ENCODE data around the gene LILRB5. TPM values are rescaled to one million over a fixed set of nuclear protein-coding genes. Genes with fewer than 3 reads are reported as not detected.

LILRB5 gene
- total RNA-seq, 1 experiment from 2014 or later, result not detected

DNA sequence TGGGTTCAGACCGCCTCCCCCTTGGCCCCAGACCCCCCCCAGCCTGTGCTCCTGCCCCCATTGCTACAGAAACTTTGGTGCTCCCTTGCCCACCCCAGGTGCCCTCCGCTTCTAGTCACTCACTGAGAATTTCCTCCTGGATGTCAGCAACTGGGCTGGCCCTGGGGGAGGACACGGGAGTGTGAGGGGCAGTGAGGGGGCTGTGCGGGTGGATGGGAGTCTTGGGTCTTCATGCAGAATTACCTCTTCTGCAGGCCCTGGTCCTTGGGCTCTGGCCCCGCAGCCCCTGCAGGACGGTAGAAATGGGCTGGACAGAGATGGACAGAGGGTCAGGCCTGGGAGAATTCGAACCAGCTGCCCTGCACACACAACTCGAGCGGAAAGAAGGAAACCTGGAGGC, 4.8 kb downstream of the LILRB5 start:
- peaks cover 8% of the 10 kb centered on the region for H3K27me3 ChIP-seq (ENCODE audit: insufficient read depth, low read length)
- POLR2A ChIA-PET, result no interaction called here

DNA sequence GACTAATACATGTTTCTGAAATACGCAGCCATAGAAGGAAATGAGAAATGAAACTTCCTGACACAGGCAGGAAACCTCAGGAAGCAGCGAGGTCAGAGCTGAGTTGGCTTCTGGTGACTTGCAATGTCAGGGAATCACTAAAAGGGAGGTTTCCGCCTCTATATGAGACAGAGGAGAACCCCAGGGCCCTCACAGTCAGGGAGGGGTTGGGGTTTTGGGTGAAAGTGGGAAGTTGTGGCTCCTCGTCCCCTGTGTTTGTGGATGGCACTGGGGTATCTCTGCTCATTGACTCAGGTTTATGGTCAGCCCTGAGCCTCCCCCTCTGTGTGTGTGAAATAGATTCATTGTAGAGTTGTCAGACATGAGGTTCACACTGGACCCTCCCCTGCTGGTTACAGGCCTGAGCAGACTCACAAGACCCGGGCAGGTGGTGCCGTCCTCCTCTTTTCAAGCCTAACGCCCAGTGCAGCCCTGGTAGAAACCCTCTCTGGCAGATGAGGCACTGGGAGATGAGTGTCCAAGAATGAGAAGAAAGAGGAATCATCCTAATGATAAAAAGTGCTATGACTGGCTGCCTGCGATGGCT, 9.0 kb downstream of the LILRB5 start:
- Histone ChIP-seq H3K9ac (ENCODE audit: low read length) (no peak overlapping the region), H3K9me2 (ENCODE audit: insufficient read depth) (no peaks in the 10 kb centered on the region), H3K79me2 (ENCODE audit: insufficient read depth, low read length) (no peaks in the 10 kb centered on the region), H3K4me2 (ENCODE audit: low read length) (no peak overlapping the region), H4K20me1 (ENCODE audit: insufficient read depth) (no peaks in the 10 kb centered on the region), H3K4me1 (ENCODE audit: control insufficient read depth in 1 of 2, insufficient read depth in 2 of 2, low read length in 2 of 2) (no peaks in the 10 kb centered on the region), H2AFZ (ENCODE audit: low read depth, low read length, poor library complexity, severe bottlenecking) (no peak overlapping the region), H3K4me3 (replicated peaks in 1 of 2; ENCODE audit: low read depth in 1 of 2, low read length in 2 of 2) (no peak overlapping the region), H3K9me3 (ENCODE audit: control insufficient read depth in 1 of 2, insufficient read depth in 1 of 2, low read depth in 1 of 2, low read length in 2 of 2) (no peaks in the 10 kb centered on the region), H3K36me3 (ENCODE audit: control insufficient read depth in 1 of 2, insufficient read depth in 2 of 2, low read length in 2 of 2) (no peaks in the 10 kb centered on the region), H3K27ac (ENCODE audit: low read depth, low read length) (no peak overlapping the region), H3K27me3 (ENCODE audit: insufficient read depth, low read length) (peaks cover 7% of the 10 kb centered on the region)
- ChIA-PET POLR2A (no interaction called here), RAD21 (ENCODE audit: low non-redundant PET in 1 of 2, low total read pairs in 2 of 2, uncharacterized antibody in 2 of 2, unreplicated experiment in 2 of 2) (no interaction called here), CTCF (no interaction called here)
- intact Hi-C loops (cut with micrococcal nuclease), result no loop called here
- ATAC-seq (no peak), DNase-seq (ENCODE audit: low read depth, low spot score) (no peak)
- BruUV-seq (replicated peaks), result no TSS peak
- TF ChIP-seq, protein P1, sequence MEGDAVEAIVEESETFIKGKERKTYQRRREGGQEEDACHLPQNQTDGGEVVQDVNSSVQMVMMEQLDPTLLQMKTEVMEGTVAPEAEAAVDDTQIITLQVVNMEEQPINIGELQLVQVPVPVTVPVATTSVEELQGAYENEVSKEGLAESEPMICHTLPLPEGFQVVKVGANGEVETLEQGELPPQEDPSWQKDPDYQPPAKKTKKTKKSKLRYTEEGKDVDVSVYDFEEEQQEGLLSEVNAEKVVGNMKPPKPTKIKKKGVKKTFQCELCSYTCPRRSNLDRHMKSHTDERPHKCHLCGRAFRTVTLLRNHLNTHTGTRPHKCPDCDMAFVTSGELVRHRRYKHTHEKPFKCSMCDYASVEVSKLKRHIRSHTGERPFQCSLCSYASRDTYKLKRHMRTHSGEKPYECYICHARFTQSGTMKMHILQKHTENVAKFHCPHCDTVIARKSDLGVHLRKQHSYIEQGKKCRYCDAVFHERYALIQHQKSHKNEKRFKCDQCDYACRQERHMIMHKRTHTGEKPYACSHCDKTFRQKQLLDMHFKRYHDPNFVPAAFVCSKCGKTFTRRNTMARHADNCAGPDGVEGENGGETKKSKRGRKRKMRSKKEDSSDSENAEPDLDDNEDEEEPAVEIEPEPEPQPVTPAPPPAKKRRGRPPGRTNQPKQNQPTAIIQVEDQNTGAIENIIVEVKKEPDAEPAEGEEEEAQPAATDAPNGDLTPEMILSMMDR (IDR thresholded peaks at IDR 0.05 in 2 of 3, conservative IDR thresholded peaks at IDR 0.05 in 1 of 3; ENCODE audit: borderline replicate concordance in 1 of 3, insufficient read depth in 1 of 3, low read depth in 2 of 3, low read length in 2 of 3), result no peak
- TF ChIP-seq, protein P2, sequence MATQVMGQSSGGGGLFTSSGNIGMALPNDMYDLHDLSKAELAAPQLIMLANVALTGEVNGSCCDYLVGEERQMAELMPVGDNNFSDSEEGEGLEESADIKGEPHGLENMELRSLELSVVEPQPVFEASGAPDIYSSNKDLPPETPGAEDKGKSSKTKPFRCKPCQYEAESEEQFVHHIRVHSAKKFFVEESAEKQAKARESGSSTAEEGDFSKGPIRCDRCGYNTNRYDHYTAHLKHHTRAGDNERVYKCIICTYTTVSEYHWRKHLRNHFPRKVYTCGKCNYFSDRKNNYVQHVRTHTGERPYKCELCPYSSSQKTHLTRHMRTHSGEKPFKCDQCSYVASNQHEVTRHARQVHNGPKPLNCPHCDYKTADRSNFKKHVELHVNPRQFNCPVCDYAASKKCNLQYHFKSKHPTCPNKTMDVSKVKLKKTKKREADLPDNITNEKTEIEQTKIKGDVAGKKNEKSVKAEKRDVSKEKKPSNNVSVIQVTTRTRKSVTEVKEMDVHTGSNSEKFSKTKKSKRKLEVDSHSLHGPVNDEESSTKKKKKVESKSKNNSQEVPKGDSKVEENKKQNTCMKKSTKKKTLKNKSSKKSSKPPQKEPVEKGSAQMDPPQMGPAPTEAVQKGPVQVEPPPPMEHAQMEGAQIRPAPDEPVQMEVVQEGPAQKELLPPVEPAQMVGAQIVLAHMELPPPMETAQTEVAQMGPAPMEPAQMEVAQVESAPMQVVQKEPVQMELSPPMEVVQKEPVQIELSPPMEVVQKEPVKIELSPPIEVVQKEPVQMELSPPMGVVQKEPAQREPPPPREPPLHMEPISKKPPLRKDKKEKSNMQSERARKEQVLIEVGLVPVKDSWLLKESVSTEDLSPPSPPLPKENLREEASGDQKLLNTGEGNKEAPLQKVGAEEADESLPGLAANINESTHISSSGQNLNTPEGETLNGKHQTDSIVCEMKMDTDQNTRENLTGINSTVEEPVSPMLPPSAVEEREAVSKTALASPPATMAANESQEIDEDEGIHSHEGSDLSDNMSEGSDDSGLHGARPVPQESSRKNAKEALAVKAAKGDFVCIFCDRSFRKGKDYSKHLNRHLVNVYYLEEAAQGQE (IDR thresholded peaks at IDR 0.05; ENCODE audit: low read depth), result no peak
- TF ChIP-seq POLR2AphosphoS5 (IDR thresholded peaks at IDR 0.05; ENCODE audit: low read depth, low read length) (no peak), POLR2A (IDR thresholded peaks at IDR 0.05; ENCODE audit: borderline replicate concordance, extremely low read depth, insufficient read depth, insufficient read length) (no peak), CEBPB (IDR thresholded peaks at IDR 0.05; ENCODE audit: low read depth) (no peak), FOSL1 (IDR thresholded peaks at IDR 0.05; ENCODE audit: low read depth) (no peak), ELF1 (IDR thresholded peaks at IDR 0.05; ENCODE audit: borderline replicate concordance, low read depth) (no peak)
- TF ChIP-seq, protein P3, sequence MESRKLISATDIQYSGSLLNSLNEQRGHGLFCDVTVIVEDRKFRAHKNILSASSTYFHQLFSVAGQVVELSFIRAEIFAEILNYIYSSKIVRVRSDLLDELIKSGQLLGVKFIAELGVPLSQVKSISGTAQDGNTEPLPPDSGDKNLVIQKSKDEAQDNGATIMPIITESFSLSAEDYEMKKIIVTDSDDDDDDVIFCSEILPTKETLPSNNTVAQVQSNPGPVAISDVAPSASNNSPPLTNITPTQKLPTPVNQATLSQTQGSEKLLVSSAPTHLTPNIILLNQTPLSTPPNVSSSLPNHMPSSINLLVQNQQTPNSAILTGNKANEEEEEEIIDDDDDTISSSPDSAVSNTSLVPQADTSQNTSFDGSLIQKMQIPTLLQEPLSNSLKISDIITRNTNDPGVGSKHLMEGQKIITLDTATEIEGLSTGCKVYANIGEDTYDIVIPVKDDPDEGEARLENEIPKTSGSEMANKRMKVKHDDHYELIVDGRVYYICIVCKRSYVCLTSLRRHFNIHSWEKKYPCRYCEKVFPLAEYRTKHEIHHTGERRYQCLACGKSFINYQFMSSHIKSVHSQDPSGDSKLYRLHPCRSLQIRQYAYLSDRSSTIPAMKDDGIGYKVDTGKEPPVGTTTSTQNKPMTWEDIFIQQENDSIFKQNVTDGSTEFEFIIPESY (IDR thresholded peaks at IDR 0.05; ENCODE audit: extremely low read depth, insufficient replicate concordance, low read length), result no peak

More for the DNA sequence above, 4.8 kb downstream of the LILRB5 start:
- Histone ChIP-seq H3K4me1 (ENCODE audit: control insufficient read depth in 1 of 2, insufficient read depth in 2 of 2, low read length in 2 of 2) (no peaks in the 10 kb centered on the region), H3K9me3 (ENCODE audit: control insufficient read depth in 1 of 2, insufficient read depth in 1 of 2, low read depth in 1 of 2, low read length in 2 of 2) (no peaks in the 10 kb centered on the region), H3K36me3 (ENCODE audit: control insufficient read depth in 1 of 2, insufficient read depth in 2 of 2, low read length in 2 of 2) (no peaks in the 10 kb centered on the region), H3K4me3 (replicated peaks in 1 of 2; ENCODE audit: low read depth in 1 of 2, low read length in 2 of 2) (no peak overlapping the region), H3K27ac (ENCODE audit: low read depth, low read length) (no peak overlapping the region), H3K4me2 (ENCODE audit: low read length) (no peak overlapping the region), H3K9ac (ENCODE audit: low read length) (no peak overlapping the region), H3K79me2 (ENCODE audit: insufficient read depth, low read length) (no peaks in the 10 kb centered on the region), H2AFZ (ENCODE audit: low read depth, low read length, poor library complexity, severe bottlenecking) (no peak overlapping the region), H3K9me2 (ENCODE audit: insufficient read depth) (no peaks in the 10 kb centered on the region), H4K20me1 (ENCODE audit: insufficient read depth) (no peaks in the 10 kb centered on the region)
- intact Hi-C loops (cut with micrococcal nuclease), result no loop called here
- ATAC-seq (no peak), DNase-seq (ENCODE audit: low read depth, low spot score) (no peak)
- TF ChIP-seq ZNF274 (IDR thresholded peaks at IDR 0.05; ENCODE audit: low read depth, low read length), result no peak
- TF ChIP-seq, protein P4, sequence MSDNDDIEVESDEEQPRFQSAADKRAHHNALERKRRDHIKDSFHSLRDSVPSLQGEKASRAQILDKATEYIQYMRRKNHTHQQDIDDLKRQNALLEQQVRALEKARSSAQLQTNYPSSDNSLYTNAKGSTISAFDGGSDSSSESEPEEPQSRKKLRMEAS (IDR thresholded peaks at IDR 0.05), result no peak
- no peak for TF ChIP-seq CEBPB (IDR thresholded peaks at IDR 0.05; ENCODE audit: low read depth)
- no peak for TF ChIP-seq RAD21 (IDR thresholded peaks at IDR 0.05; ENCODE audit: low read depth)
- TF ChIP-seq ELF1 (IDR thresholded peaks at IDR 0.05; ENCODE audit: borderline replicate concordance, low read depth), result no peak
- no peak for TF ChIP-seq SIN3A (IDR thresholded peaks at IDR 0.05; ENCODE audit: low read depth)
- TF ChIP-seq EGR1 (IDR thresholded peaks at IDR 0.05; ENCODE audit: low read depth), result no peak
- TF ChIP-seq SRF (IDR thresholded peaks at IDR 0.05; ENCODE audit: low read depth), result no peak
- CTCF ChIA-PET, result interaction anchor here (1.3 kb wide), 1 partner anchor 14 kb away, joined by 4 read pairs; no protein-coding TSS in a partner anchor
- no TSS peak for BruUV-seq (replicated peaks)
- RAD21 ChIA-PET (ENCODE audit: low non-redundant PET in 1 of 2, low total read pairs in 2 of 2, uncharacterized antibody in 2 of 2, unreplicated experiment in 2 of 2), result no interaction called here

Data from HCT116 (cell line).